GM18951 (cell line): Measurements from ENCODE around the gene COL8A2.

Experiments used
- POLR2A ChIP-seq: IDR thresholded peaks from 4 replicates; pipeline ENCODE4 v1.6.1; 2011; ENCODE audit warnings: mild to moderate bottlenecking; ENCODE audit not compliant: insufficient read length, insufficient read depth; ENCODE audit errors: extremely low read depth
- in situ Hi-C: fragments of 300-500 bp; cut with MboI; formaldehyde crosslinking; loops from one replicate; pipeline ENCODE4 v1.12.0; 2022; ENCODE audit warnings: low sequenced_read_pairs, mixed read lengths, inconsistent platforms; ENCODE audit not compliant: unreplicated experiment

The COL8A2 gene

GRCh38 chr1:36125129-36125991, at the start of gene COL8A2:
Gene COL8A2 (minus strand): TSS chr1:36125222. CDS start chr1:36100242, 24,980 bp downstream.
- in situ Hi-C loops = no loop called here
- no peak for TF ChIP-seq POLR2A

GRCh38 chr1:36174713-36175112, 49.7 kb upstream of the COL8A2 start:
- no peak for TF ChIP-seq POLR2A

GRCh38 chr1:36172983-36173382, 48.0 kb upstream of the COL8A2 start:
- TF ChIP-seq POLR2A = no peak
- in situ Hi-C loops = no loop called here

More at GRCh38 chr1:36174713-36175112, 49.7 kb upstream of the COL8A2 start:
- in situ Hi-C loops = no loop called here

- no peak for TF ChIP-seq POLR2A
- in situ Hi-C loops = no loop called here
Observed at GRCh38 chr1:36172017-36172747, 47.2 kb upstream of the COL8A2 start.

- in situ Hi-C loops = no loop called here
- no peak for TF ChIP-seq POLR2A
Observed at GRCh38 chr1:36170643-36171412, 45.8 kb upstream of the COL8A2 start.

- TF ChIP-seq POLR2A = no peak
- in situ Hi-C loops = no loop called here
Observed at GRCh38 chr1:36168514-36168913, 43.5 kb upstream of the COL8A2 start.

- TF ChIP-seq POLR2A = no peak
- in situ Hi-C loops = no loop called here
Observed at GRCh38 chr1:36166938-36167905, 42.2 kb upstream of the COL8A2 start.

GRCh38 chr1:36166136-36166535, 41.1 kb upstream of the COL8A2 start:
- in situ Hi-C loops = no loop called here
- no peak for TF ChIP-seq POLR2A

- in situ Hi-C loops = no loop called here
- TF ChIP-seq POLR2A = no peak
Observed at GRCh38 chr1:36165145-36165544, 40.1 kb upstream of the COL8A2 start.

- in situ Hi-C loops = no loop called here
Observed at GRCh38 chr1:36164361-36164760, 39.3 kb upstream of the COL8A2 start.

GRCh38 chr1:36163426-36163825, 38.4 kb upstream of the COL8A2 start:
- in situ Hi-C loops = no loop called here
- TF ChIP-seq POLR2A = no peak

More at GRCh38 chr1:36164361-36164760, 39.3 kb upstream of the COL8A2 start:
- TF ChIP-seq POLR2A = no peak

GRCh38 chr1:36162680-36163239, 37.7 kb upstream of the COL8A2 start:
- in situ Hi-C loops = no loop called here
- TF ChIP-seq POLR2A = no peak
